HL-60 (cell line): Measurements from ENCODE around the gene NLRC5.

Experiments
- DNase-seq, 2 experiments: peaks; one replicate each; pipeline ENCODE4 v3.0.0-alpha.2; 2010 to 2020; ENCODE audit warnings: low read depth in 1 of 2, low spot score in 1 of 2
- H3K27ac ChIP-seq: fragments of 250-450 bp; sonication (Bioruptor Pico); replicated peaks from 2 replicates; pipeline ENCODE4 v1.5.1; 2020; ENCODE audit warnings: mild to moderate bottlenecking, moderate library complexity
- H3K27me3 ChIP-seq: fragments of 250-450 bp; sonication (Bioruptor Pico); 2 replicates; pipeline ENCODE4 v1.5.1; 2021; ENCODE audit warnings: mild to moderate bottlenecking, moderate library complexity; ENCODE audit not compliant: insufficient read depth, poor library complexity, severe bottlenecking
- H3K4me3 ChIP-seq: replicated peaks from 2 replicates; pipeline ENCODE4 v1.5.1; 2011; ENCODE audit warnings: mild to moderate bottlenecking, control low read depth, low read length; ENCODE audit not compliant: insufficient read depth
- GABPA ChIP-seq: IDR thresholded peaks from 2 replicates; pipeline ENCODE4 v1.6.1; 2012; ENCODE audit warnings: low read depth
- POLR2AphosphoS5 ChIP-seq: IDR thresholded peaks from 2 replicates; pipeline ENCODE4 v1.6.1; 2012; ENCODE audit warnings: low read depth
- SPI1 ChIP-seq: IDR thresholded peaks from 2 replicates; pipeline ENCODE4 v1.6.1; 2012; ENCODE audit warnings: low read depth, mild to moderate bottlenecking, borderline replicate concordance
- TF ChIP-seq, protein P1 (sequence below): IDR thresholded peaks from one replicate; pipeline ENCODE4 v1.5.1; 2011; ENCODE audit warnings: low read length, control low read depth, inconsistent platforms; ENCODE audit not compliant: insufficient read depth
- TF ChIP-seq, protein P2 (sequence below): IDR thresholded peaks from 2 replicates; pipeline ENCODE4 v1.6.1; 2012; ENCODE audit warnings: low read depth; ENCODE audit not compliant: insufficient replicate concordance

Gene NLRC5

DNA sequence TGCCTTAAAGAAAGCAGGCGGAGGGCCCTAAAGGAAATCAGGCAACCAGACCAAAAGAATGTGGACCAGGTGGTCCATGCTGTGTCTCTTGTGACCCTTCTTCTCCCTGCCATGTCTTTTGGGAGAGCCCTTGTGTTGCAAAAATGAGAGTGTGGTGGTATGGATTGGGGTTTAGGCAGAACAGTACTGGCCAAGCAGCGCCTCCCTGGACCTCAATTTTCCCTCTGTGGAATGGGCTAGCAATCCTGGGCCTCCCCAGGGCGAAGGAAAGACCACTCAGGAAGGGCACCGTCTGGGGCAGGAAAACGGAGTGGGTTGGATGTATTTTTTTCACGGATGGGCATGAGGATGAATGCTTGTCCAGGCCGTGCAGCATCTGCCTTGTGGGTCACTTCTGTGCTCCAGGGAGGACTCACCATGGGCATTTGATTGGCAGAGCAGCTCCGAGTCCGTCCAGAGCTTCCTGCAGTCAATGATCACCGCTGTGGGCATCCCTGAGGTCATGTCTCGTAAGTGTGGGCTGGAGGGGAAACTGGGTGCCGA is 7.6 kb upstream of the NLRC5 start:
- no peak for DNase-seq
- Histone ChIP-seq H3K27me3 (no peaks in the 10 kb centered on the region), H3K27ac (no peak overlapping the region), H3K4me3 (no peak overlapping the region)
- TF ChIP-seq, protein P1, sequence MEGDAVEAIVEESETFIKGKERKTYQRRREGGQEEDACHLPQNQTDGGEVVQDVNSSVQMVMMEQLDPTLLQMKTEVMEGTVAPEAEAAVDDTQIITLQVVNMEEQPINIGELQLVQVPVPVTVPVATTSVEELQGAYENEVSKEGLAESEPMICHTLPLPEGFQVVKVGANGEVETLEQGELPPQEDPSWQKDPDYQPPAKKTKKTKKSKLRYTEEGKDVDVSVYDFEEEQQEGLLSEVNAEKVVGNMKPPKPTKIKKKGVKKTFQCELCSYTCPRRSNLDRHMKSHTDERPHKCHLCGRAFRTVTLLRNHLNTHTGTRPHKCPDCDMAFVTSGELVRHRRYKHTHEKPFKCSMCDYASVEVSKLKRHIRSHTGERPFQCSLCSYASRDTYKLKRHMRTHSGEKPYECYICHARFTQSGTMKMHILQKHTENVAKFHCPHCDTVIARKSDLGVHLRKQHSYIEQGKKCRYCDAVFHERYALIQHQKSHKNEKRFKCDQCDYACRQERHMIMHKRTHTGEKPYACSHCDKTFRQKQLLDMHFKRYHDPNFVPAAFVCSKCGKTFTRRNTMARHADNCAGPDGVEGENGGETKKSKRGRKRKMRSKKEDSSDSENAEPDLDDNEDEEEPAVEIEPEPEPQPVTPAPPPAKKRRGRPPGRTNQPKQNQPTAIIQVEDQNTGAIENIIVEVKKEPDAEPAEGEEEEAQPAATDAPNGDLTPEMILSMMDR = no peak
- no peak for TF ChIP-seq POLR2AphosphoS5
- TF ChIP-seq, protein P2, sequence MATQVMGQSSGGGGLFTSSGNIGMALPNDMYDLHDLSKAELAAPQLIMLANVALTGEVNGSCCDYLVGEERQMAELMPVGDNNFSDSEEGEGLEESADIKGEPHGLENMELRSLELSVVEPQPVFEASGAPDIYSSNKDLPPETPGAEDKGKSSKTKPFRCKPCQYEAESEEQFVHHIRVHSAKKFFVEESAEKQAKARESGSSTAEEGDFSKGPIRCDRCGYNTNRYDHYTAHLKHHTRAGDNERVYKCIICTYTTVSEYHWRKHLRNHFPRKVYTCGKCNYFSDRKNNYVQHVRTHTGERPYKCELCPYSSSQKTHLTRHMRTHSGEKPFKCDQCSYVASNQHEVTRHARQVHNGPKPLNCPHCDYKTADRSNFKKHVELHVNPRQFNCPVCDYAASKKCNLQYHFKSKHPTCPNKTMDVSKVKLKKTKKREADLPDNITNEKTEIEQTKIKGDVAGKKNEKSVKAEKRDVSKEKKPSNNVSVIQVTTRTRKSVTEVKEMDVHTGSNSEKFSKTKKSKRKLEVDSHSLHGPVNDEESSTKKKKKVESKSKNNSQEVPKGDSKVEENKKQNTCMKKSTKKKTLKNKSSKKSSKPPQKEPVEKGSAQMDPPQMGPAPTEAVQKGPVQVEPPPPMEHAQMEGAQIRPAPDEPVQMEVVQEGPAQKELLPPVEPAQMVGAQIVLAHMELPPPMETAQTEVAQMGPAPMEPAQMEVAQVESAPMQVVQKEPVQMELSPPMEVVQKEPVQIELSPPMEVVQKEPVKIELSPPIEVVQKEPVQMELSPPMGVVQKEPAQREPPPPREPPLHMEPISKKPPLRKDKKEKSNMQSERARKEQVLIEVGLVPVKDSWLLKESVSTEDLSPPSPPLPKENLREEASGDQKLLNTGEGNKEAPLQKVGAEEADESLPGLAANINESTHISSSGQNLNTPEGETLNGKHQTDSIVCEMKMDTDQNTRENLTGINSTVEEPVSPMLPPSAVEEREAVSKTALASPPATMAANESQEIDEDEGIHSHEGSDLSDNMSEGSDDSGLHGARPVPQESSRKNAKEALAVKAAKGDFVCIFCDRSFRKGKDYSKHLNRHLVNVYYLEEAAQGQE = no peak
- no peak for TF ChIP-seq SPI1
- no peak for TF ChIP-seq GABPA

DNA sequence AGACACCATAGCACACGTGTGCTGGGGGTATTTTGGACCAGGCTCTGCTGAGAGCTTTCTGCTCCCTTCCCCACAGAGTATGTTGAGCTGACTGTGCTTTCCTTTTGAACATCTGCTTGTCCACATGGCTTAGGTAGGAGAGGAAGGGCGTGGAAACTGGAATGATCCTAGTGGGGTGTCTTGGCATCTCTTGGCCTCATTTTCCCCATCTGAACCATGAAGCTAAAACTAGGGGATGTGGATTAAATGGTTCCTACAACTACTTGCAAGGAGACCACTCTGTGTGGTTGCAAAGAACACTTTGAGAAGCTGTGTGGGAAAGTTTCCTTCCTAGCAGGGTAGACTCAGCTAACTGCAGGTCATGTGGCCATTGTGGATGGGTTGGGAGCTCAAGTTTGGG is 6.7 kb upstream of the NLRC5 start:
- Histone ChIP-seq H3K27ac (no peak overlapping the region), H3K27me3 (no peaks in the 10 kb centered on the region), H3K4me3 (no peak overlapping the region)
- TF ChIP-seq GABPA (no peak), POLR2AphosphoS5 (no peak), SPI1 (no peak)
- TF ChIP-seq, protein P2 = no peak
- TF ChIP-seq, protein P1 = no peak
- no peak for DNase-seq

DNA sequence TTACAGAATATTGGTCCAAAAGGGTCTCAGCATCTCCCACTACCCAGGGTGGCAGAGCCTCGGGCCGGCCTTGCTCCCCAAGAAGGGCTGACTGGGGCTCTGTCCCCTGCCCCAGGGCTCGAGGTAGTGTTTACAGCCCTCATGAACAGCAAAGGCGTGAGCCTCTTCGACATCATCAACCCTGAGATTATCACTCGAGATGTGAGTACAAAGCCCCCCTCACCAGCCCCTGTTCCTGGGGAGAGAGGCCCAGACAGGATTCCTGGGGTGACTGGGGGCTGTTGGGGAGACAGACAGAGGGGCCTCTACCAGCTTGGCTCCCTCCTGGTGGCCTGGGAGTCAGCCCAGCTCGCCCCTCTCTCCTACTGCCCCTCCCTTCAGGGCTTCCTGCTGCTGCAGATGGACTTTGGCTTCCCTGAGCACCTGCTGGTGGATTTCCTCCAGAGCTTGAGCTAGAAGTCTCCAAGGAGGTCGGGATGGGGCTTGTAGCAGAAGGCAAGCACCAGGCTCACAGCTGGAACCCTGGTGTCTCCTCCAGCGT is 6.1 kb upstream of the NLRC5 start:
- Histone ChIP-seq H3K4me3 (no peak overlapping the region), H3K27me3 (no peaks in the 10 kb centered on the region), H3K27ac (no peak overlapping the region)
- TF ChIP-seq POLR2AphosphoS5 (no peak), SPI1 (no peak)
- TF ChIP-seq, protein P2 = no peak
- DNase-seq = no peak
